ENCODE data around the gene HSD17B12.

Gene HSD17B12

DNA sequence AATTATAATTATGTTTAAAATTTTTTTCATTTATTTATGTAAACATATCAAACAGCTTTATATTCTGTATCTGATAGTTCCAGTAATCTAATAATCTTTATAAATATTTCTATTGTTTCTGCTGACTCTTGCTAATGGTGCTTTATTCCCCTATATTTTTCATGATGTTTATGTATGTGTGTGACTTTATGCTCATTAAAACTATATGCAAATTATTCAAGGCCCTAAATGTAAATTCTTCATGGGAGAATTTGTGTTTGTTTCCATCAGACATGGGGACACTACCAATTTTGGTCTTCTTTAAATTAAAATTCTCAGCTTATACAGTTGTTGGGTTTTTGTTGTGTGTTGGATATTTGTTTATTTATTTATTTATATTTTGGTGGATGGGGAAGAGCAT is 186.4 kb downstream of the HSD17B12 start:
- DNase-seq (ENCODE audit: low read depth), result no peak
- no peak overlapping the region for H3K4me3 ChIP-seq (ENCODE audit: low read depth, low read length)
- TF ChIP-seq, protein P1, sequence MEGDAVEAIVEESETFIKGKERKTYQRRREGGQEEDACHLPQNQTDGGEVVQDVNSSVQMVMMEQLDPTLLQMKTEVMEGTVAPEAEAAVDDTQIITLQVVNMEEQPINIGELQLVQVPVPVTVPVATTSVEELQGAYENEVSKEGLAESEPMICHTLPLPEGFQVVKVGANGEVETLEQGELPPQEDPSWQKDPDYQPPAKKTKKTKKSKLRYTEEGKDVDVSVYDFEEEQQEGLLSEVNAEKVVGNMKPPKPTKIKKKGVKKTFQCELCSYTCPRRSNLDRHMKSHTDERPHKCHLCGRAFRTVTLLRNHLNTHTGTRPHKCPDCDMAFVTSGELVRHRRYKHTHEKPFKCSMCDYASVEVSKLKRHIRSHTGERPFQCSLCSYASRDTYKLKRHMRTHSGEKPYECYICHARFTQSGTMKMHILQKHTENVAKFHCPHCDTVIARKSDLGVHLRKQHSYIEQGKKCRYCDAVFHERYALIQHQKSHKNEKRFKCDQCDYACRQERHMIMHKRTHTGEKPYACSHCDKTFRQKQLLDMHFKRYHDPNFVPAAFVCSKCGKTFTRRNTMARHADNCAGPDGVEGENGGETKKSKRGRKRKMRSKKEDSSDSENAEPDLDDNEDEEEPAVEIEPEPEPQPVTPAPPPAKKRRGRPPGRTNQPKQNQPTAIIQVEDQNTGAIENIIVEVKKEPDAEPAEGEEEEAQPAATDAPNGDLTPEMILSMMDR (IDR thresholded peaks at IDR 0.05; ENCODE audit: low read depth, low read length, missing control alignments), result no peak

GRCh38 chr11:43868852-43869567 is 188.5 kb downstream of the HSD17B12 start:
- TF ChIP-seq, protein P1 (IDR thresholded peaks at IDR 0.05; ENCODE audit: low read depth, low read length, missing control alignments), result no peak
- DNase-seq (ENCODE audit: low read depth), result peak; percentile 53
- no peak overlapping the region for H3K4me3 ChIP-seq (ENCODE audit: low read depth, low read length)

DNA sequence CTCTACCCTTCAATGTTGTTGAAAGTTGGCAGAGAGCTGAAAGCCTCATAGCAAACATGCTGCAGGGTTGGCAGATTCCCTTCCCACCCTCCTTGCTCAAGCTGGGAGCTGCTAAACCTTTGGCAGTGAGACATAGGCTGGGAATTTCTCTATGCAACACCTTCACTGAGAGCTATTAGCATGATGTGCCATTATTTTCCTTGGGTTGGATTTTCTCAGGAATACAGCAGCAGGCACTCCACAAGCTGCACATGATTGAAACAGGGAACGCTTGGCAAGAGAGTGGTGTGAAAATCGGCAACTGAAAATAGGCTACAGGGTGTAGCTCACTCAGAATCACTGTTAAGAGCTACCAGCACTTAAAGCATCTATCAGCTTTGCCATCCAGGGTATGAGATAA is 190.5 kb downstream of the HSD17B12 start:
- TF ChIP-seq, protein P1 (IDR thresholded peaks at IDR 0.05; ENCODE audit: low read depth, low read length, missing control alignments), result no peak
- DNase-seq (ENCODE audit: low read depth), result no peak
- H3K4me3 ChIP-seq (ENCODE audit: low read depth, low read length), result no peak overlapping the region

GRCh38 chr11:43872995-43873394 is 192.5 kb downstream of the HSD17B12 start:
- no peak for DNase-seq (ENCODE audit: low read depth)
- TF ChIP-seq, protein P1 (IDR thresholded peaks at IDR 0.05; ENCODE audit: low read depth, low read length, missing control alignments), result no peak
- no peak overlapping the region for H3K4me3 ChIP-seq (ENCODE audit: low read depth, low read length)

- no peak overlapping the region for H3K4me3 ChIP-seq (ENCODE audit: low read depth, low read length)
- TF ChIP-seq, protein P1 (IDR thresholded peaks at IDR 0.05; ENCODE audit: low read depth, low read length, missing control alignments), result no peak
- DNase-seq (ENCODE audit: low read depth), result no peak
Observed at GRCh38 chr11:43874078-43874477, 193.5 kb downstream of the HSD17B12 start.

- H3K4me3 ChIP-seq (ENCODE audit: low read depth, low read length), result no peak overlapping the region
Observed at GRCh38 chr11:43874738-43875137, 194.2 kb downstream of the HSD17B12 start.

More at GRCh38 chr11:43874738-43875137, 194.2 kb downstream of the HSD17B12 start:
- TF ChIP-seq, protein P1 (IDR thresholded peaks at IDR 0.05; ENCODE audit: low read depth, low read length, missing control alignments), result no peak
- DNase-seq (ENCODE audit: low read depth), result no peak

Data from GM12864 (cell line).